T-helper 1 cell treated with Interleukin-12 subunit alpha and Interleukin-12 subunit beta and Interleukin-4 antibody, amounts not matched to agents 30 μg/mL and 1 μg/mL, for 36 hours (primary cell): Measurements from ENCODE around the gene POU4F2.
"Not testable (repeated sequence)": the region's sequence is repeated elsewhere in the genome, so short reads cannot be mapped to it uniquely, and the experiment has no call there.

Source experiments
- H3K27ac Mint-ChIP-seq: one replicate; pipeline ENCODE4 v1.8.0; 2021; ENCODE audit warnings: mild to moderate bottlenecking, mixed read lengths
- H3K27me3 Mint-ChIP-seq: one replicate; pipeline ENCODE4 v1.8.0; 2021; ENCODE audit warnings: low read depth, mixed read lengths
- H3K36me3 Mint-ChIP-seq: one replicate; pipeline ENCODE4 v1.8.0; 2021; ENCODE audit warnings: low read depth, mixed read lengths
- H3K4me1 Mint-ChIP-seq: one replicate; pipeline ENCODE4 v1.8.0; 2021; ENCODE audit warnings: low read depth, mixed read lengths
- H3K4me3 Mint-ChIP-seq: one replicate; pipeline ENCODE4 v1.8.0; 2021; ENCODE audit warnings: mild to moderate bottlenecking, moderate library complexity, mixed read lengths
- H3K9me3 Mint-ChIP-seq: one replicate; pipeline ENCODE4 v1.8.0; 2021; ENCODE audit warnings: mixed read lengths

POU4F2 gene

DNA sequence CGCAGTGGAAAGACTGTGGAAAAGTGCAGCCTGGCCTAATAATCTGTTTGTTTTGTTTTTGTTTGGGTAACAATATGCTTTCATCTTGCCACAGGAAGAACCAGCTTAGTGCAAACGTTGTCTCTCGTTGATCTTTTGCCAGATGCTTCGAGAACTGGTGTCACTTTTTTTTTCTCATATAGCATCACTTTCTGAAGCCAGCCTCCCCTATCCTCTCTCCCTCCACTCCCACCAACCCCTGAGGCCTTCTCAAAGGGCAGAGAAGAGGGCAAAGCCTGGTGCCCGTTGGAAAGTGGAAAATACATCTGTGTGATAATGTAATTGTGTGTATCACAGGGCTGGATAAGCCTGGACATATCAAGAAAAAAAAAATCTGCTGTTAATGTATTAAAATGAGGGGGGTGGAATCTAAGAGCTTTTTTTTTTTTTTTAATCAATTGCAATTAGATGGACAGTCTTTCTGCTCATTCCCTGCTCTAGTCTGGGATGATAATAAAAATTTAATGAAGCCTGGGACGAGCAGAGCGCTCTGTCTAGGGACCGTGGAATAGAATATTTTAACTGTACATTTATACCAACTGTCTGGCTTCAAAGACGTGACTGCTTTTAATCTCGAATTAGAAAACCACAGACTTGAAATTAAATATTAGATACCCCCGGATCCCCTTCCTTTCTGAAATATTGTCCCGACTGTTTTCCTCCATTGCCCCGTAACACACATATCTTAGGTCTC, 8.1 kb downstream of the POU4F2 start:
- peaks cover 87% of the 10 kb centered on the region for H3K27me3 Mint-ChIP-seq
- peaks cover 2% of the 10 kb centered on the region for H3K4me1 Mint-ChIP-seq
- H3K9me3 Mint-ChIP-seq, result peaks cover 10% of the 10 kb centered on the region
- no peak overlapping the region for H3K27ac Mint-ChIP-seq
- peaks cover 2% of the 10 kb centered on the region for H3K36me3 Mint-ChIP-seq
- no peak overlapping the region for H3K4me3 Mint-ChIP-seq

DNA sequence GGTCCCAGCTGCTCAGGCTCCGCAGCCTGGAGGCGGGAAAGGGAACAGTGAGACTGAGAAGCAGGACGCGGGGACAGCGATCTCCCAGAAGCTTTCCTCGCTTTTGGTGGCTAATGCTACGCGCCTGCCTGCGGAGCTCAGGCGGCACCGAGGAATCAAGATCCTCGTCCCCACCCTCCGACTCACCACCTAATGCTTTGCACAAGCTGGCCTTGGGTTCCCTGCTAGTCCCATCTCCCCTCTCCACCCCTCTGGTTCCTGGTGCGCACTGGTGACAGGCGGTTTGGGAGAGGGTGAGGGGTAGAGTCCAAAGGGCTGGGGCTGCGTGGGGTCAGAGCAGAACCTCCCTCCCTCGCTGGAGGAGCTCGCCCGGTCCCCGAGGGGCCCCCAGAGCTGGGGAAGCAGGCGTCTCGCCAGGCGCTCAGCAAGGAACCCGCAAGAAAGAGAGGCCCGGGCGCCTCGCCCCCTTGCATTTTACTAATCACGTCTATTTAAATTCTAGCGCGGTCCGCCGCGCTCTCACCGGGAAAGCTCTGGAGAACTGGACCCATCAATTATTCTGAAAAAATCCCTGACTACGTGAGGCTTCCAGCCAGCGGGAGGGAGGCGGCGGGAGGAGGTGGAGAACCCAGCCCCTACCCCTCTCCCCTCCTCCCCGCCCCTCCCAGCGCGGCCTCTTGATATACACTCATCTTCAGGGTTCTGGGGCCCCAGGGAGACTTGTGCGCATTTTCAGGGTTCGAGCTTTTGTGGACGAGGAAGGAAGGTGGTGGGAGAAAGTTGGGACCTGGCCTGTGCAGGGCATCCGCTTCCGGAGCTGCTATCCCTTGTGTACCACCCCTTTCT, 9.1 kb downstream of the POU4F2 start:
- H3K9me3 Mint-ChIP-seq, result peaks cover 10% of the 10 kb centered on the region
- no peak overlapping the region for H3K4me3 Mint-ChIP-seq

DNA sequence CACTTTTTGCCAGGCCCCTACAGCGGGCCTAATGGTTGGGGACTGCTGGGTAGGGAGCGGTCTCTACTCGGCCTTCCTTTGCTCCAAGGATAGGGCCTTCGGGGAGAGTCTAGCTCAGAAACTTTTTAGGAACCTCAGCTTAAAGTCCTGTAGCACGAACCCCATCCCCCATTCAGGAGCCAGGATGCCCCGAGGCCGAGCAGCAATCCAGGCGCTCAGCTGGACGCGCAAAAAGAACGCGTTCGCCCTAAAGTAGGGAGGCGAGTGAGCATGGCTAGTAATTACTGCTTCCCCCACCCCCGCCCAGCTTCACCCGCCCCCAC, 9.7 kb downstream of the POU4F2 start:
- Mint-ChIP-seq H3K27me3 (peaks cover 89% of the 10 kb centered on the region), H3K9me3 (peaks cover 4% of the 10 kb centered on the region), H3K36me3 (peaks cover 2% of the 10 kb centered on the region), H3K4me1 (peaks cover 2% of the 10 kb centered on the region), H3K27ac (no peak overlapping the region), H3K4me3 (no peak overlapping the region)

More for the DNA sequence above, 9.1 kb downstream of the POU4F2 start:
- peaks cover 88% of the 10 kb centered on the region for H3K27me3 Mint-ChIP-seq
- peaks cover 2% of the 10 kb centered on the region for H3K4me1 Mint-ChIP-seq
- peaks cover 2% of the 10 kb centered on the region for H3K36me3 Mint-ChIP-seq
- no peak overlapping the region for H3K27ac Mint-ChIP-seq

DNA sequence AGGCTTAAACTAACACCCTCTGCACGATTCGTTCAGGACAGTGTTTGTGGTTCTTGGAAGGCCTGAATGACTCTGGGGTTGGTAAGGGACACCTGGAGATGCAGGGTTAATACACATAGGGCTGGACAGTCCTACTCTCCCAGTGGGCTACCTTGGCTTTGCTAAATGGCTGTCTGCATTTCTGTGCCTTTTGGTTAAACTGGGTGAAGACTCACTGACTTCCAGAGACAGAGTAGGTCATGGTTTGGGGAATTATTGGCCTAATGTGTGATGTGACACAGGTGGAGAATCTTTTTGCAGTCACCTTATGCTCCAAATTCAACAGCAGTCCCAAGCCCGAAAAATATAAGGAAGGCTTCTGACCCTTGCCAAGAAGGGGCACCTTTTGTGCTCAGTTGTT, 10.5 kb downstream of the POU4F2 start:
- Mint-ChIP-seq H3K27ac (no peak overlapping the region), H3K36me3 (peaks cover 2% of the 10 kb centered on the region), H3K4me3 (no peak overlapping the region), H3K27me3 (peaks cover 89% of the 10 kb centered on the region), H3K9me3 (no peaks in the 10 kb centered on the region), H3K4me1 (peaks cover 4% of the 10 kb centered on the region)

DNA sequence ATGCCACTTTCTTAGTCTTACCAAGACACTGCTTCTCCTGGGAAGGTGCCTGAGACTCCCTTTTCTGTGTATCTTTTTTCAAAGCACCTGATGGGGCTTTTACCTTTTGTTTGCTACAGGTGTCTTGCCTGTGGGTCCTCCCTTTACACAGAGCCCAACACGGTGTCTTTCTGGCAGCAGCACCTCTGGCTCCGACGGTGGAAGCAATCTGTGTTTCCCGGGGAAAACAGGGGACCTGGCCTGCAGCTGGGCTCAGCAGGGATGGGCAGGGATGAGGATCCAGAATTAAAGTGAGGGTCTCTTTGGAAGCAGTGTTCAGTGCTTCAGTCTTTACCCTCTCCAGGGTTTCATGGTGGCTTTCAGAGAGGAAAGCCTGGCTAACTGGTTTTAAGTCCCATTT, 11.3 kb downstream of the POU4F2 start:
- H3K4me1 Mint-ChIP-seq, result peaks cover 7% of the 10 kb centered on the region
- peaks cover 87% of the 10 kb centered on the region for H3K27me3 Mint-ChIP-seq
- peaks cover 3% of the 10 kb centered on the region for H3K36me3 Mint-ChIP-seq
- H3K9me3 Mint-ChIP-seq, result no peaks in the 10 kb centered on the region
- H3K27ac Mint-ChIP-seq, result no peak overlapping the region
- no peak overlapping the region for H3K4me3 Mint-ChIP-seq

DNA sequence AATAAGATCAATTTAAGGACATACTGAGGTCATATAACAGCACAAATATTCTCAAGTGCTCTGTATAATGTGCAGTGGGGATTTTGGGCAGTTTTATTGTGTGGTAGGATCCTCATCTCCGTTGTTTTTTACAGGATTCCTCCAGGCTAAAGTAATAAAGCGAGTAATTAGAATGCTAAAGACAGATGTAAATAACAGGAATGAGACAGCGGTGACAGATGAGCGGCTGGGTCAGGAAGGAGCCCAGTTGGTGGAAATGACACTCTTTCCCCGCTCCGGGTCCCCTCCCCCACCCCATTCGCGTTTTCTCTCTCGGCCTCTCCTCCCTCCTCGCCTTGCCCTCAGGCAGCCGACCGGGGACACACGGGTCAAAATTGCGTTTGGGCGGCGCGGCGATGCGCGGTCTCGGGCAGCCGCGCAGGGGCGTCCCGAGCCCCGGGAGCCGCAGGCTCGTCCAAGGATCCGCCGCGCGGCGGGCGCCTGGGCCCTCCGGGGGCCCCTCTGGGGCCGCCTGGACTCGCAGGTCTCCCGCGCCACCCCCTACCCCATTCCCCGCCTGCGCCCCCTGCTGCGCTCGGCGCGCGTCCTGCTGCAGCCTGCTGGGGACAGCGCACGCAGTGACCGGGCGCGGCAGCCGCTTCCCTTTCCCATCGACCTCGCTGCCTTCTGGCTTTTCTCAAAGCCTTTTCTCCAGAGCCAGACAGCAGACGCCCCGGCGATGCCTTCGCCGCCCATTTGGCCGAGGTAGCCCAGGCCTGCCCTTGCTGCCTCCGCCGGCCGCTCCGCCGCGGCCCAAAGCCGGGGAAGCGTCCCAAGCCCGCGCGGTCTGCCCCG, 16.2 kb downstream of the POU4F2 start:
- H3K9me3 Mint-ChIP-seq, result no peaks in the 10 kb centered on the region
- H3K27me3 Mint-ChIP-seq, result peaks cover 70% of the 10 kb centered on the region
- H3K27ac Mint-ChIP-seq, result no peak overlapping the region
- peak overlapping the region; percentile 82 for H3K4me3 Mint-ChIP-seq
- H3K4me1 Mint-ChIP-seq, result peaks cover 5% of the 10 kb centered on the region
- H3K36me3 Mint-ChIP-seq, result peaks cover 1% of the 10 kb centered on the region

DNA sequence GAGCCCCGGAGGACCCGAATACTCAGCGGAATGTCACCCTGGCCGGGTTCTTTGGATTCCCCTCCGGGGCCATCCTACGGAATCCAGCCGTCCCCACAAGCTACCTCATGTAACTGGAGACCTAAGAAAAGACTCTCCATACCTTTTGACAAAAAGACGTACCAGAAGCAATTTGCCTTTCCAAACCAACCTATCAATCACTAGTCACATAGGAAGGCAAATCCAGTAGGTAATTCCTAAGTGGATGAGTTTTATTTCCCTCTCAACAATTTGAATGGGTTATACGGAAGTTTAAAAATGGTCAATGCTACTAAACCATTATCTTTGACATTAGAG, 16.8 kb downstream of the POU4F2 start:
- no peak overlapping the region for H3K27ac Mint-ChIP-seq
- H3K4me1 Mint-ChIP-seq, result peaks cover 5% of the 10 kb centered on the region
- no peak overlapping the region for H3K4me3 Mint-ChIP-seq
- H3K9me3 Mint-ChIP-seq, result no peaks in the 10 kb centered on the region
- H3K36me3 Mint-ChIP-seq, result peaks cover 1% of the 10 kb centered on the region
- H3K27me3 Mint-ChIP-seq, result peaks cover 65% of the 10 kb centered on the region

DNA sequence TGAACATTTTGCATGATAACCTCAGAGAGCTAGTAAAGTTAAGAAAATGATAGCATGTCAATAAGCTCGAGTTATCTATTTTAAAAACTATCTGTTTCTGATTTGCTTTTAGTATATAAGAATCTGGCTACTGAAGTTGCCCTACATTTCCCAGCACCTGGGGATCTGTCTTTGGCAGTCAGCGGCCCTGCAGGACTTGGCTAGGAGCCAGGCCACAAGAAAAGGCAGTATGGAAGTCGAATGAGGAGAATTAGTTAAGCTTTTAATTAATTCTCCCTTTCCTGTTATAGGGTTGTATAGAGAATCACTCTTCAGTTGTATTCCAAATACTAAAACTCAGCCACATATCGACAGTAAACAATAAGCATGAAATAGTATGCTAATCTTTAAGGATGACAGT, 22.7 kb downstream of the POU4F2 start:
- no peak overlapping the region for H3K4me3 Mint-ChIP-seq
- no peak overlapping the region for H3K27ac Mint-ChIP-seq
- no peaks in the 10 kb centered on the region for H3K4me1 Mint-ChIP-seq
- H3K27me3 Mint-ChIP-seq, result peaks cover 12% of the 10 kb centered on the region
- no peaks in the 10 kb centered on the region for H3K36me3 Mint-ChIP-seq
- H3K9me3 Mint-ChIP-seq, result peaks cover 4% of the 10 kb centered on the region

DNA sequence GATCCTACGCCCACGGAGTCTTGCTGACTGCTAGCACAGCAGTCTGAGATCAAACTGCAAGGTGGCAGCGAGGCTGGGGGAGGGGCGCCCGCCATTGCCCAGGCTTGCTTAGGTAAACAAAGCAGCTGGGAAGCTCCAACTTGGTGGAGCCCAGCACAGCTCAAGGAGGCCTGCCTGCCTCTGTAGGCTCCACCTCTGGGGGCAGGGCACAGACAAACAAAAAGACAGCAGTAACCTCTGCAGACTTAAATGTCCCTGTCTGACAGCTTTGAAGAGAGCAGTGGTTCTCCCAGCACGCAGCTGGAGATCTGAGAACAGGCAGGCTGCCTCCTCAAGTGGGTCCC, 25.2 kb downstream of the POU4F2 start:
- not testable (repeated sequence) for H3K27me3 Mint-ChIP-seq, H3K9me3 Mint-ChIP-seq, H3K36me3 Mint-ChIP-seq, H3K27ac Mint-ChIP-seq, H3K4me3 Mint-ChIP-seq, H3K4me1 Mint-ChIP-seq

DNA sequence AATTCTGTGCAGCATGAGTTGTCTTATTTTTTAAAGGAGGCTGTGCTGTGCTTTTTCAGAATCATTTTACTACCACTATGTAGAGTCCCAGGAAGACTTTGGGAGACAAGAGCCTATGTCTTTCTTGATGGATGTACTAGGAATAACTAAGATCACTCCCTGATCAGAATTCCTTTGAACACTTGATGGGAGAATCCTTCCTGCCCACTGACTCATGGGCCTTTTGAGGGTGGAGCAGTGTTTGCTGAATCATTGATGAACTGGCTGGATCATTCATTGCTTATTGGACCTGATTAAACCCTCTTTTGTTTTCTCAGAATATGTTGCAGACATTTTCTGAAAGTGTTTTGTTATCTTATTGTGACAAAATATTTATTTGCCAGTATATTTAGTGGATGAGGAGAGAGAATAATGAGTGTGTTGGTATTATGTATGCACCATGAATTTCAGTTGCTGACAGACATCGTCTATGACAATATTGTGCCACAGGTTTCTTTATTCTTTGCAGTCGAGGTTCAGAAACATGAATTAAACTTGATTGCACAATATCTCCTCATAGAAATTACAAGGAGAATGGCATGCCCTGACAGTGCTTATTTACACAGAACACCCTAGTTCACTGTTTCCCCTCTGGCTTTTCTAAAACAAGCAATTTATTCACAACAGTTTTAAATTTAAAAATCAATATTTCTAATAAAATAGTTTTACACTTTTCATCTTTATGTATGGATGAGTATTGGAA, 36.3 kb downstream of the POU4F2 start:
- H3K4me3 Mint-ChIP-seq, result no peak overlapping the region
- H3K27me3 Mint-ChIP-seq, result no peaks in the 10 kb centered on the region
- H3K4me1 Mint-ChIP-seq, result no peaks in the 10 kb centered on the region

More for the DNA sequence above, 36.3 kb downstream of the POU4F2 start:
- Mint-ChIP-seq H3K9me3 (no peaks in the 10 kb centered on the region), H3K27ac (no peak overlapping the region), H3K36me3 (no peaks in the 10 kb centered on the region)
